Thyroid gland (tissue), 4 donors: ENCODE measurements around the gene GOLGA1.

ENCODE experiments used
- CTCF ChIP-seq, 6 experiments: fragments of 200-600 bp in 3 of 6; fragments of 450-650 bp in 3 of 6; sonication (generic) in 3 of 6; IDR thresholded peaks; one replicate each; pipeline ENCODE4 v1.5.1; 2016 to 2019; ENCODE audit warnings: antibody characterized with exemption in 6 of 6, mild to moderate bottlenecking in 2 of 6, inconsistent platforms in 1 of 6, moderate library complexity in 1 of 6
- POLR2A ChIP-seq, 2 donors: fragments of 450-650 bp; IDR thresholded peaks; one replicate each; pipeline ENCODE4 v1.6.1; 2017; ENCODE audit warnings: antibody characterized with exemption in 2 of 2, mild to moderate bottlenecking in 2 of 2, moderate library complexity in 1 of 2

DNA sequence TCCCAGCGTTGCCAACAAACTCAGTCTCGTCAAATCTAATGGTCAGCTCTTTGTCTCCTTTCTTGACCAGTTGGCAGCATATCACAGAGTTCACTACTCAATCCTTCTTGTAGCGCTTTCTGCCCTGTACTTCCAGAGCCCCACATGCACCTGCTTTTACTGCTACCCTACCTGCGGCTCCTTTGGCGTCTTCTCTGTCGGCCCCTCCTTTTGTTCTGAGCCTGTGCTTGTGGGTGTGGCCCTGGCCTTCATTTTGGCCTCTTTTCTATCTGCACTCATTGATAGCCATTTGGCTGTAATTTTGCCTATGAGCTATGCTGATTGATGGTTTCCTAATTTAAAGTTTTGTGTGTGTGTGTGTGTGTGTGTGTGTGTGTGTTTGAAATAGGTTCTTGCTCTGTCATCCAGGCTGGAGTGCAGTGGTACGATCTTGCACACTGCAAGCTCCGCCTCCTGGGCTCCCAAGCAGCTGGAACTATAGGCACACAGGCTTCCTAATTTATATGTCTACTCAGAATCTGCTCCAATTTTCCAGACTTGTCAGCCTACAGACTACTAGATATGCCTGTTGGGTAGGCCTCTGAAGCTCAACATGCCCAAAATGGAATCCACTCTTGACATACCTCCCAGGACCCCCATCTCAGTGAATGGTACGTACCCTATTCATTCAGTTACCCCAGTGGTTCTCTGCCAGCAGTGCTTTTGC is 46.7 kb downstream of the GOLGA1 start:
- TF ChIP-seq CTCF (IDR thresholded peaks at IDR 0.05) (no peak), POLR2A (IDR thresholded peaks at IDR 0.05) (no peak)
